ENCODE measurements around the gene EGFL7. TPM values are rescaled to one million over a fixed set of nuclear protein-coding genes. Genes with fewer than 3 reads are reported as not detected.
"Not testable (repeated sequence)": the region's sequence is repeated elsewhere in the genome, so short reads cannot be mapped to it uniquely, and the experiment has no call there.

EGFL7 gene
- polyA plus RNA-seq, 1 experiment = 3.9 TPM

GRCh38 chr9:136698635-136699246 is 36.0 kb downstream of the EGFL7 start:
- H3K27ac ChIP-seq (ENCODE audit: low read depth, low read length) = no peak overlapping the region
- no peak overlapping the region for H3K4me3 ChIP-seq (ENCODE audit: low read depth, low read length)
- no peak for DNase-seq (ENCODE audit: low read depth, low spot score)
- H3K27me3 ChIP-seq (ENCODE audit: control insufficient read depth, insufficient read depth, low read length) = peaks cover 27% of the 10 kb centered on the region
- ChIA-PET CTCF (no interaction called here), POLR2A (no interaction called here)
- H3K9me3 ChIP-seq (ENCODE audit: control insufficient read depth, insufficient read depth, low read length) = no peaks in the 10 kb centered on the region; the same call in 1 of the 2 replicates
- TF ChIP-seq, protein P1, sequence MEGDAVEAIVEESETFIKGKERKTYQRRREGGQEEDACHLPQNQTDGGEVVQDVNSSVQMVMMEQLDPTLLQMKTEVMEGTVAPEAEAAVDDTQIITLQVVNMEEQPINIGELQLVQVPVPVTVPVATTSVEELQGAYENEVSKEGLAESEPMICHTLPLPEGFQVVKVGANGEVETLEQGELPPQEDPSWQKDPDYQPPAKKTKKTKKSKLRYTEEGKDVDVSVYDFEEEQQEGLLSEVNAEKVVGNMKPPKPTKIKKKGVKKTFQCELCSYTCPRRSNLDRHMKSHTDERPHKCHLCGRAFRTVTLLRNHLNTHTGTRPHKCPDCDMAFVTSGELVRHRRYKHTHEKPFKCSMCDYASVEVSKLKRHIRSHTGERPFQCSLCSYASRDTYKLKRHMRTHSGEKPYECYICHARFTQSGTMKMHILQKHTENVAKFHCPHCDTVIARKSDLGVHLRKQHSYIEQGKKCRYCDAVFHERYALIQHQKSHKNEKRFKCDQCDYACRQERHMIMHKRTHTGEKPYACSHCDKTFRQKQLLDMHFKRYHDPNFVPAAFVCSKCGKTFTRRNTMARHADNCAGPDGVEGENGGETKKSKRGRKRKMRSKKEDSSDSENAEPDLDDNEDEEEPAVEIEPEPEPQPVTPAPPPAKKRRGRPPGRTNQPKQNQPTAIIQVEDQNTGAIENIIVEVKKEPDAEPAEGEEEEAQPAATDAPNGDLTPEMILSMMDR (IDR thresholded peaks at IDR 0.05; ENCODE audit: low read depth, low read length) = no peak

GRCh38 chr9:136700304-136700703 is 37.6 kb downstream of the EGFL7 start:
- Histone ChIP-seq H3K4me3 (ENCODE audit: low read depth, low read length) (no peak overlapping the region), H3K27me3 (ENCODE audit: control insufficient read depth, insufficient read depth, low read length) (peaks cover 27% of the 10 kb centered on the region), H3K9me3 (ENCODE audit: control insufficient read depth, insufficient read depth, low read length) (no peaks in the 10 kb centered on the region; the same call in 1 of the 2 replicates), H3K27ac (ENCODE audit: low read depth, low read length) (no peak overlapping the region)
- ChIA-PET POLR2A (interaction anchor here (1.3 to 1.6 kb wide), 2 partner anchors 26 to 27 kb away, joined by 3 to 8 read pairs; no protein-coding TSS in a partner anchor), CTCF (no interaction called here)
- TF ChIP-seq, protein P1 (IDR thresholded peaks at IDR 0.05; ENCODE audit: low read depth, low read length) = no peak
- DNase-seq (ENCODE audit: low read depth, low spot score) = no peak

DNA sequence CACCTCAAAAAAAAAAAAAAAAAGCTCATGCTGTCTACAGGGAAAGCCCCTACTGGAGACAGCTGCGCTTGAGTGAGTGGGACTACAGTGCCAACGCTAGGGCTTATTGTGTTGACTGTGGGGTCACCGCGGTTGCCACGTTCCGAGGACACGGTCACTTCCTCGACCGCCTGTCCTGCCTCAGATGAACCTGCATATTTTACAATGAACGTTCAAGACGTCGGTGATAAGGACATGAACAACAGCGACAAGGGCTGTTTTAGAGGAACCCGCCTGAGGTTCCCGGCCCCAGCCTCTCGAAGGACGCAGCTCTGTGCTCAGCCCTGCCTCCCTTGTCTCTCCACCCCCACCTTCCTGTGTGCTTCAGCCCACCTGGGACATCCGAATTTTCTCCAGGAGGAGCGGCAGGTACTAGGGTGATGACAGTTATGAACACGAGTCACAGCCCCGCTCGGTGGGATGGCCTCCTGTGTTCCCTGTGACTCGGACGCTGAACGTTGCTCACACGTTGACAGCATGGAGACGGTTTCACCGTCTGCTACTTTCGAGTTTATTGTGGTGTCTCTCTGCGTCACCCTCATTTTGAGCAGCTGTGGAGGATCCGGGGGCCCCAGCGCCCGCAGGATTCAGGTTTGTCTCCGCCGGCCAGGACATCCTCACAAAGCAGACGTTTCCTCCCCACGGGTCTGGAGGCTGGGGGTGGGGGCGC is 38.4 kb downstream of the EGFL7 start:
- ChIA-PET POLR2A (interaction anchor here (0.6 to 1.6 kb wide), 4 partner anchors 26 to 230 kb away, joined by 3 to 8 read pairs (median 4); no protein-coding TSS in a partner anchor), CTCF (no interaction called here)
- TF ChIP-seq, protein P1 (IDR thresholded peaks at IDR 0.05; ENCODE audit: low read depth, low read length) = no peak
- no peak for DNase-seq (ENCODE audit: low read depth, low spot score)
- Histone ChIP-seq H3K9me3 (ENCODE audit: control insufficient read depth, insufficient read depth, low read length) (no peaks in the 10 kb centered on the region; the same call in 1 of the 2 replicates), H3K4me3 (ENCODE audit: low read depth, low read length) (no peak overlapping the region), H3K27ac (ENCODE audit: low read depth, low read length) (no peak overlapping the region), H3K27me3 (ENCODE audit: control insufficient read depth, insufficient read depth, low read length) (peaks cover 22% of the 10 kb centered on the region)

DNA sequence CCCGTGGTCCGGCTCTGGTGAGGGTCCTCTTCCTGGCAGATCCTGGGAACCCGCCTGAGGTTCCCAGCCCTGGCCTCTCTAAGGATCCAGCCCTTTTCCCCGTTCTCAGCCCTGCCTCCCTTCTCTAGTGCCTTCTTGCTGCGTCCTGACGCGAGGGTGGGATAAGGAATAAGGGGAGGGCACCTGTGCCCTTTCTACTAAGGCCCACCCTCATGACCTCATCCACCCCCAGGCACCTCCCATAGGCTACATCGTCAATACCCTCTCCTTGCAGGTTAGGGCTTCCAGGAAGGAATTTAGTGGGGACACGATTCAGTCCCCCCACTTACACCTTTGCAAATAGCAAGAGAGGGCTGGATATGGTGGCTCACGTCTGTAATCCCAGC is 38.9 kb downstream of the EGFL7 start:
- H3K27me3 ChIP-seq (ENCODE audit: control insufficient read depth, insufficient read depth, low read length) = peaks cover 19% of the 10 kb centered on the region
- TF ChIP-seq, protein P1 (IDR thresholded peaks at IDR 0.05; ENCODE audit: low read depth, low read length) = no peak
- ChIA-PET POLR2A (no interaction called here), CTCF (no interaction called here)
- H3K9me3 ChIP-seq (ENCODE audit: control insufficient read depth, insufficient read depth, low read length) = no peaks in the 10 kb centered on the region; the same call in 1 of the 2 replicates
- H3K27ac ChIP-seq (ENCODE audit: low read depth, low read length) = no peak overlapping the region
- H3K4me3 ChIP-seq (ENCODE audit: low read depth, low read length) = no peak overlapping the region
- DNase-seq (ENCODE audit: low read depth, low spot score) = no peak

GRCh38 chr9:136703276-136703860 is 40.7 kb downstream of the EGFL7 start:
- H3K4me3 ChIP-seq (ENCODE audit: low read depth, low read length) = no peak overlapping the region
- H3K27ac ChIP-seq (ENCODE audit: low read depth, low read length) = no peak overlapping the region
- POLR2A ChIA-PET = no interaction called here
- TF ChIP-seq, protein P1 (IDR thresholded peaks at IDR 0.05; ENCODE audit: low read depth, low read length) = no peak
- H3K27me3 ChIP-seq (ENCODE audit: control insufficient read depth, insufficient read depth, low read length) = peaks cover 17% of the 10 kb centered on the region
- CTCF ChIA-PET = no interaction called here
- no peak for DNase-seq (ENCODE audit: low read depth, low spot score)
- H3K9me3 ChIP-seq (ENCODE audit: control insufficient read depth, insufficient read depth, low read length) = no peaks in the 10 kb centered on the region

- DNase-seq (ENCODE audit: low read depth, low spot score); POLR2A ChIA-PET; H3K27ac ChIP-seq (ENCODE audit: low read depth, low read length); H3K9me3 ChIP-seq (ENCODE audit: control insufficient read depth, insufficient read depth, low read length); H3K4me3 ChIP-seq (ENCODE audit: low read depth, low read length); CTCF ChIA-PET: not testable (repeated sequence)
- H3K27me3 ChIP-seq (ENCODE audit: control insufficient read depth, insufficient read depth, low read length) = peaks cover 17% of the 10 kb centered on the region
Observed at GRCh38 chr9:136704741-136705140, 42.0 kb downstream of the EGFL7 start.
